GM19468 (cell line): ENCODE data around the gene SCRN1.
A peak's percentile ranks its signal among the peaks of the same experiment; 100 is the strongest.
"Not testable (repeated sequence)": the region's sequence is repeated elsewhere in the genome, so short reads cannot be mapped to it uniquely, and the experiment has no call there.

ENCODE experiments used
- ATAC-seq: cut with Tn5 transposase; IDR thresholded peaks from one replicate; pipeline ENCODE4 v1.9.1; 2021; ENCODE audit warnings: mild to moderate bottlenecking, moderate library complexity, moderate number of reproducible peaks; ENCODE audit not compliant: unreplicated experiment; ENCODE audit errors: extremely low read depth

The SCRN1 gene

GRCh38 chr7:29971566-29972314, 17.9 kb downstream of the SCRN1 start:
- ATAC-seq = no peak

GRCh38 chr7:29970158-29970557, 19.4 kb downstream of the SCRN1 start:
- no peak for ATAC-seq

GRCh38 chr7:29969738-29970137, 19.9 kb downstream of the SCRN1 start:
- ATAC-seq = no peak

GRCh38 chr7:29968683-29969395, 20.8 kb downstream of the SCRN1 start:
- no peak for ATAC-seq

GRCh38 chr7:29965030-29965429, 24.6 kb downstream of the SCRN1 start:
- no peak for ATAC-seq

- ATAC-seq = no peak
Measured at GRCh38 chr7:29962035-29962434, 27.6 kb downstream of the SCRN1 start.

- ATAC-seq = not testable (repeated sequence)
Measured at GRCh38 chr7:29961611-29962010, 28.0 kb downstream of the SCRN1 start.

GRCh38 chr7:29958667-29959358, 30.8 kb downstream of the SCRN1 start:
- no peak for ATAC-seq

GRCh38 chr7:29957521-29958310, 31.9 kb downstream of the SCRN1 start:
- ATAC-seq = no peak

GRCh38 chr7:29956487-29956836, 33.1 kb downstream of the SCRN1 start:
- no peak for ATAC-seq

- ATAC-seq = peak; percentile 49
Measured at GRCh38 chr7:29955799-29956486, 33.7 kb downstream of the SCRN1 start.

- ATAC-seq = no peak
Measured at GRCh38 chr7:29955075-29955792, 34.4 kb downstream of the SCRN1 start.

- ATAC-seq = no peak
Measured at GRCh38 chr7:29953726-29954347, 35.8 kb downstream of the SCRN1 start.

- ATAC-seq = no peak
Measured at GRCh38 chr7:29951206-29951605, 38.4 kb downstream of the SCRN1 start.

GRCh38 chr7:29950480-29950879, 39.1 kb downstream of the SCRN1 start:
- no peak for ATAC-seq

GRCh38 chr7:29948587-29948986, 41.0 kb downstream of the SCRN1 start:
- ATAC-seq = no peak

- ATAC-seq = no peak
Measured at GRCh38 chr7:29946428-29947186, 43.0 kb downstream of the SCRN1 start.

GRCh38 chr7:29945259-29945809, 44.3 kb downstream of the SCRN1 start:
- no peak for ATAC-seq
